Measurements from ENCODE around the gene GORASP2. TPM values are rescaled to one million over a fixed set of nuclear protein-coding genes. Genes with fewer than 3 reads are reported as not detected.

The GORASP2 gene
- polyA plus RNA-seq, 2 donors = 27.6 to 49.5 TPM

- WGBS, 2 donors = 83 to 84% methylated on average over 5 of the region's 5 CpGs
- H3K27ac ChIP-seq (ENCODE audit: low read depth in 2 of 2, low read length in 1 of 2) = no peak overlapping the region
- no peaks in the 10 kb centered on the region for H3K9me3 ChIP-seq (ENCODE audit: control insufficient read depth in 2 of 2, insufficient read depth in 1 of 2, low read depth in 1 of 2, low read length in 1 of 2)
- H3K36me3 ChIP-seq (ENCODE audit: control insufficient read depth in 2 of 2, insufficient read depth in 2 of 2, low read length in 1 of 2) = peaks cover 2 to 10% of the 10 kb centered on the region in 2 donors
- H3K4me1 ChIP-seq (ENCODE audit: control insufficient read depth in 2 of 2, insufficient read depth in 2 of 2, low read length in 1 of 2) = no peaks in the 10 kb centered on the region
- no peak overlapping the region for H3K4me3 ChIP-seq (ENCODE audit: low read depth in 1 of 2, low read length in 2 of 2)
- H3K27me3 ChIP-seq (ENCODE audit: control insufficient read depth in 1 of 2, insufficient read depth in 2 of 2, low read length in 2 of 2) = no peaks in the 10 kb centered on the region
Observed at GRCh38 chr2:170949415-170949814, 20.4 kb downstream of the GORASP2 start.

- Histone ChIP-seq H3K9me3 (ENCODE audit: control insufficient read depth in 2 of 2, insufficient read depth in 1 of 2, low read depth in 1 of 2, low read length in 1 of 2) (no peaks in the 10 kb centered on the region), H3K27ac (ENCODE audit: low read depth in 2 of 2, low read length in 1 of 2) (no peak overlapping the region), H3K36me3 (ENCODE audit: control insufficient read depth in 2 of 2, insufficient read depth in 2 of 2, low read length in 1 of 2) (peaks cover 2 to 10% of the 10 kb centered on the region in 2 donors), H3K4me1 (ENCODE audit: control insufficient read depth in 2 of 2, insufficient read depth in 2 of 2, low read length in 1 of 2) (no peaks in the 10 kb centered on the region), H3K4me3 (ENCODE audit: low read depth in 1 of 2, low read length in 2 of 2) (no peak overlapping the region), H3K27me3 (ENCODE audit: control insufficient read depth in 1 of 2, insufficient read depth in 2 of 2, low read length in 2 of 2) (no peaks in the 10 kb centered on the region)
- WGBS, 2 donors = 89 to 91% methylated on average over 4 of the region's 4 CpGs
Observed at GRCh38 chr2:170950221-170950761, 21.2 kb downstream of the GORASP2 start.

GRCh38 chr2:170953941-170954340 is 24.9 kb downstream of the GORASP2 start:
- peaks cover 5 to 12% of the 10 kb centered on the region in 2 donors for H3K36me3 ChIP-seq (ENCODE audit: control insufficient read depth in 2 of 2, insufficient read depth in 2 of 2, low read length in 1 of 2)
- H3K4me3 ChIP-seq (ENCODE audit: low read depth in 1 of 2, low read length in 2 of 2) = no peak overlapping the region
- H3K9me3 ChIP-seq (ENCODE audit: control insufficient read depth in 2 of 2, insufficient read depth in 1 of 2, low read depth in 1 of 2, low read length in 1 of 2) = no peaks in the 10 kb centered on the region
- no peaks in the 10 kb centered on the region for H3K27me3 ChIP-seq (ENCODE audit: control insufficient read depth in 1 of 2, insufficient read depth in 2 of 2, low read length in 2 of 2)
- no peaks in the 10 kb centered on the region for H3K4me1 ChIP-seq (ENCODE audit: control insufficient read depth in 2 of 2, insufficient read depth in 2 of 2, low read length in 1 of 2)
- WGBS, 2 donors = 68 to 87% methylated on average over 4 of the region's 4 CpGs
- no peak overlapping the region for H3K27ac ChIP-seq (ENCODE audit: low read depth in 2 of 2, low read length in 1 of 2)

GRCh38 chr2:170963386-170963785 is 34.3 kb downstream of the GORASP2 start:
- Histone ChIP-seq H3K36me3 (ENCODE audit: control insufficient read depth in 2 of 2, insufficient read depth in 2 of 2, low read length in 1 of 2) (peaks cover 2 to 26% of the 10 kb centered on the region in 2 donors), H3K27ac (ENCODE audit: low read depth in 2 of 2, low read length in 1 of 2) (no peak overlapping the region), H3K4me1 (ENCODE audit: control insufficient read depth in 2 of 2, insufficient read depth in 2 of 2, low read length in 1 of 2) (peaks cover 0 to 4% of the 10 kb centered on the region in 2 donors), H3K9me3 (ENCODE audit: control insufficient read depth in 2 of 2, insufficient read depth in 1 of 2, low read depth in 1 of 2, low read length in 1 of 2) (no peaks in the 10 kb centered on the region), H3K4me3 (ENCODE audit: low read depth in 1 of 2, low read length in 2 of 2) (no peak overlapping the region), H3K27me3 (ENCODE audit: control insufficient read depth in 1 of 2, insufficient read depth in 2 of 2, low read length in 2 of 2) (no peaks in the 10 kb centered on the region)
- 76 to 89% methylated on average over 5 of the region's 5 CpGs for WGBS, 2 donors

- peaks cover 2 to 26% of the 10 kb centered on the region in 2 donors for H3K36me3 ChIP-seq (ENCODE audit: control insufficient read depth in 2 of 2, insufficient read depth in 2 of 2, low read length in 1 of 2)
- peak overlapping the region in 1 of 2 donors; percentile 22 for H3K27ac ChIP-seq (ENCODE audit: low read depth in 2 of 2, low read length in 1 of 2)
- H3K9me3 ChIP-seq (ENCODE audit: control insufficient read depth in 2 of 2, insufficient read depth in 1 of 2, low read depth in 1 of 2, low read length in 1 of 2) = no peaks in the 10 kb centered on the region
- no peaks in the 10 kb centered on the region for H3K27me3 ChIP-seq (ENCODE audit: control insufficient read depth in 1 of 2, insufficient read depth in 2 of 2, low read length in 2 of 2)
- 47 to 53% methylated on average over 20 of the region's 20 CpGs for WGBS, 2 donors
- H3K4me3 ChIP-seq (ENCODE audit: low read depth in 1 of 2, low read length in 2 of 2) = no peak overlapping the region
- peaks cover 0 to 4% of the 10 kb centered on the region in 2 donors for H3K4me1 ChIP-seq (ENCODE audit: control insufficient read depth in 2 of 2, insufficient read depth in 2 of 2, low read length in 1 of 2)
Observed at GRCh38 chr2:170965446-170966225, 36.6 kb downstream of the GORASP2 start.

- H3K27me3 ChIP-seq (ENCODE audit: control insufficient read depth in 1 of 2, insufficient read depth in 2 of 2, low read length in 2 of 2) = no peaks in the 10 kb centered on the region
- H3K27ac ChIP-seq (ENCODE audit: low read depth in 2 of 2, low read length in 1 of 2) = no peak overlapping the region
- peaks cover 2 to 19% of the 10 kb centered on the region in 2 donors for H3K36me3 ChIP-seq (ENCODE audit: control insufficient read depth in 2 of 2, insufficient read depth in 2 of 2, low read length in 1 of 2)
- H3K4me3 ChIP-seq (ENCODE audit: low read depth in 1 of 2, low read length in 2 of 2) = no peak overlapping the region
- 77 to 81% methylated on average over 13 of the region's 13 CpGs for WGBS, 2 donors
- H3K4me1 ChIP-seq (ENCODE audit: control insufficient read depth in 2 of 2, insufficient read depth in 2 of 2, low read length in 1 of 2) = peaks cover 0 to 4% of the 10 kb centered on the region in 2 donors
- H3K9me3 ChIP-seq (ENCODE audit: control insufficient read depth in 2 of 2, insufficient read depth in 1 of 2, low read depth in 1 of 2, low read length in 1 of 2) = no peaks in the 10 kb centered on the region
Observed at GRCh38 chr2:170966648-170967396, 37.8 kb downstream of the GORASP2 start.

- Histone ChIP-seq H3K36me3 (ENCODE audit: control insufficient read depth in 2 of 2, insufficient read depth in 2 of 2, low read length in 1 of 2) (peaks cover 2 to 19% of the 10 kb centered on the region in 2 donors), H3K27me3 (ENCODE audit: control insufficient read depth in 1 of 2, insufficient read depth in 2 of 2, low read length in 2 of 2) (no peaks in the 10 kb centered on the region)
- 78 to 80% methylated on average over 5 of the region's 5 CpGs for WGBS, 2 donors
Observed at GRCh38 chr2:170967553-170967952, 38.5 kb downstream of the GORASP2 start.

GRCh38 chr2:170968205-170969003 is 39.4 kb downstream of the GORASP2 start:
- Histone ChIP-seq H3K27ac (ENCODE audit: low read depth in 2 of 2, low read length in 1 of 2) (no peak overlapping the region), H3K27me3 (ENCODE audit: control insufficient read depth in 1 of 2, insufficient read depth in 2 of 2, low read length in 2 of 2) (no peaks in the 10 kb centered on the region), H3K4me1 (ENCODE audit: control insufficient read depth in 2 of 2, insufficient read depth in 2 of 2, low read length in 1 of 2) (peaks cover 2 to 4% of the 10 kb centered on the region in 2 donors), H3K36me3 (ENCODE audit: control insufficient read depth in 2 of 2, insufficient read depth in 2 of 2, low read length in 1 of 2) (peaks cover 0 to 19% of the 10 kb centered on the region in 2 donors), H3K9me3 (ENCODE audit: control insufficient read depth in 2 of 2, insufficient read depth in 1 of 2, low read depth in 1 of 2, low read length in 1 of 2) (no peaks in the 10 kb centered on the region), H3K4me3 (ENCODE audit: low read depth in 1 of 2, low read length in 2 of 2) (no peak overlapping the region)
- 79 to 82% methylated on average over 12 of the region's 12 CpGs for WGBS, 2 donors

More at GRCh38 chr2:170967553-170967952, 38.5 kb downstream of the GORASP2 start:
- no peak overlapping the region for H3K4me3 ChIP-seq (ENCODE audit: low read depth in 1 of 2, low read length in 2 of 2)
- H3K9me3 ChIP-seq (ENCODE audit: control insufficient read depth in 2 of 2, insufficient read depth in 1 of 2, low read depth in 1 of 2, low read length in 1 of 2) = no peaks in the 10 kb centered on the region
- H3K4me1 ChIP-seq (ENCODE audit: control insufficient read depth in 2 of 2, insufficient read depth in 2 of 2, low read length in 1 of 2) = peaks cover 0 to 4% of the 10 kb centered on the region in 2 donors
- no peak overlapping the region for H3K27ac ChIP-seq (ENCODE audit: low read depth in 2 of 2, low read length in 1 of 2)

- no peak overlapping the region for H3K27ac ChIP-seq (ENCODE audit: low read depth in 2 of 2, low read length in 1 of 2)
- H3K36me3 ChIP-seq (ENCODE audit: control insufficient read depth in 2 of 2, insufficient read depth in 2 of 2, low read length in 1 of 2) = peaks cover 0 to 18% of the 10 kb centered on the region in 2 donors
- H3K4me3 ChIP-seq (ENCODE audit: low read depth in 1 of 2, low read length in 2 of 2) = no peak overlapping the region
- 88% methylated on average over 2 of the region's 2 CpGs for WGBS, 2 donors
- H3K27me3 ChIP-seq (ENCODE audit: control insufficient read depth in 1 of 2, insufficient read depth in 2 of 2, low read length in 2 of 2) = no peaks in the 10 kb centered on the region
- H3K9me3 ChIP-seq (ENCODE audit: control insufficient read depth in 2 of 2, insufficient read depth in 1 of 2, low read depth in 1 of 2, low read length in 1 of 2) = no peaks in the 10 kb centered on the region
- peaks cover 2 to 4% of the 10 kb centered on the region in 2 donors for H3K4me1 ChIP-seq (ENCODE audit: control insufficient read depth in 2 of 2, insufficient read depth in 2 of 2, low read length in 1 of 2)
Observed at GRCh38 chr2:170969030-170969429, 40.0 kb downstream of the GORASP2 start.
